HG03457 (cell line): ENCODE measurements around the gene PCK1.

Experiments
- ATAC-seq: cut with Tn5 transposase; IDR thresholded peaks from one replicate; pipeline ENCODE4 v1.9.1; 2021; ENCODE audit warnings: moderate number of reproducible peaks; ENCODE audit not compliant: unreplicated experiment

The PCK1 gene

DNA sequence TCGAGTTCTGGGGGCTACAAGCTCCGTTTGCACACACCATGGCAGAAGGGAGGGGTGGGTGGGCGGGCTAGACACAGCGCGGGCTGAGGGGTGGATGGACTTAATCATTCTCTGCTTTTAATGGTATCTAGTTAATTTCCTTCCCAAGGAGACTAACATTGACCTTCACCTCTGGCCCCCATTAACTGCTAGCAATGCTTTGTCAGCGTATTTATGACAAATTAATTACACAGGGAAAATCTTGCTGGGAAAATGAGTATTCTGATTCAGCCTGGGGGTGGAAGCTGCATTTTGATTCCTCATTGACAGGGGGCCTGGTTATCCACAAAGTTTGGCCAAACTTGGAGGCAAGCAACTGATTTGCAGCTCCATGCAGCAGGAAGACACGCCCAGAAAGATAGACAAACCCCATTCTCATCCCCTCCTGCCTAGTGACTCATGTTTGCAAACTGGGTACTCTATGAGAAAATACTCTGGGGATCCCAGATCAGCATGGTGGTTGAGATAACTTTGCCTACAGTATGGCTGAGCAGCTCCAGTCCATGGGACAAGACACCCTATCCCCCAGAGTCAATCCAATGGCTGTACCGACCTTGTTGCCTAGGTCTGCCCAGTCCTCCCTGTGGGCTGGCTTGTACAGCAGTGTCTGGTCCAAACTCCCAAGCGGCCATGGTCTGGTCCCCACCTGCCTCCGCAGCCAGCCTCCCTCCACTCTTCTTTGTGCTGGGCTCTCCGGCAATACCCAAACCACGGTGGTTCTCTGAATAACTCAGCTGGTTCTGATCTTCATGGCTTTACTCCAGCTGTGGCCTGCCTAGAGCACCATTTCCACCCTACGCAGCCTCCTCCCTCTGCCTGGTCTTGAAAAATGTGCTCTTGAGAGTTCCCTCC, 39.7 kb downstream of the PCK1 start:
- ATAC-seq, result no peak

DNA sequence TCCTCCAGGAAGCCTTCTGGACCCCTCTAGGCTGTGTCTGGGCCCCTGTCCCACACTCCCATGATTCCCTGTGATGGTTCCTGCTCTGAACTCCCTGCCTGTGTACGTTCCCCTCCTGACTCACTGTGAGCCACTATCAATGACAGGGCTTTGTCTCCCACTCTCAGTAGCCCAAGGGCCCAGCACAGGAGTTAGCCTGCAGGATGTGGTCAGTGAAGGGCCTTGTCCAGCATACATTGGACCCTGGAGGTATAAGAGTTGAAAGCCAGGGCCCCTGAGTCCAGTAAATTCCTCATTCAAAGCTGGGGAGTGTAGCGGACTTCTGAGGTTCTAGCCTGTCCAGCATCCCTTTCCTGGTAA, 40.3 kb downstream of the PCK1 start:
- ATAC-seq, result no peak

DNA sequence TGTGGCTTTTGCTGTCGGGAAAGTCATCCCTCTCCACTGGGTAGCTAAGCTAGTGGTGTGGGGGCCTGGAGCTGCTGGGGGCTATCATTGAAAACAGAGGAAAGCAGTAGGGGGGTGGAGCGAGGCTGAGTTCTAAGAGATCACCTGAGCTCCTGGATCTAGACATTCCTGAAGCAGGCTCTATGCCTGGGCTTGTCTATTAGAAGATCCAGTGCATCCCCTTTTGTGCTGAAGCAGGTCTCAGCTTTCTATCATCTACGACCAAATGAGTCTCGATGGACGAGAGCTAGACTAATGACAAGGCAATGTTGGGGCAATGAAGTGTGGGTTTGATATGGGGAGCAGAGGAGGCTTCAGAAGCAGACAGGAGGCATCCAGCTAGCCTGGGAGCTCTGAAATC, 40.8 kb downstream of the PCK1 start:
- no peak for ATAC-seq

DNA sequence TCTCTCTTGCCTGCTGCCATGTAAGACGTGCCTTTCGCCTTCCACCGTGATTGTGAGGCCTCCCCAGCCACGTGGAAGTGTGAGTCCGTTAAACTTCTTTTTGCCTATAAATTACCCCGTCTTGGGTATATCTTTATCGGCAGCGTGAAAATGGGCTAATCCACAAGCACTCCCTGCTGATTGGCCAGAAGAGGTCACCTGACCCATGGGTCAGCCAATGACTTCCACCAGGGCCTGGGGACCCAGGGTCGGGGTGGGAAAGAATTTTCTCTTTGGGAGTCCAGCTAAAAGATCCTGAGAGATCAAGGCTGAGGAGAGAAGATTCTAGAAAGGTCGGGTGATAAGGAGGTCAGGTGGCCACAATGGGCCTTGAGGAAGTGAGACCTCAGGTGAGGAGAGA, 42.2 kb downstream of the PCK1 start:
- no peak for ATAC-seq

DNA sequence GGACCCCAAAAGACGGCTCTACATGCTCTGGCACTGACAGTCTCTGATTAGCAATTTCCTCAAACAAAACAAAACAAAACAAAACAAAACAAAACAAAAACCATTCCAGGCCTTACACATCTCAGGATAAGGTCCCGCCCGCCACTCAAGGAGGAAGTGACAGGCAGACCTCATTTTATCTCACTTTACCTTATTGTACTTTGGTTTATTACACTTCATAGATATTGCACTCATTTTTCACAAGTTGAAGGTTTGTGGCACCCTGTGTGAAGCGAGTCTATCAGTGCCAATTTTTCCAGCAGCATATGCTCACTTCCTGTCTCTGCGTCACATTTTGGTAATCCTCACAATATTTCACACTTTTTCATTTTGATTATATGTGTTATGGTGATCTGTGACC, 44.1 kb downstream of the PCK1 start:
- ATAC-seq, result no peak

GRCh38 chr20:57605878-57606277, 45.0 kb downstream of the PCK1 start:
- no peak for ATAC-seq

- ATAC-seq, result no peak
These were observed 47.6 kb downstream of the PCK1 start for GRCh38 chr20:57608516-57608915.

DNA sequence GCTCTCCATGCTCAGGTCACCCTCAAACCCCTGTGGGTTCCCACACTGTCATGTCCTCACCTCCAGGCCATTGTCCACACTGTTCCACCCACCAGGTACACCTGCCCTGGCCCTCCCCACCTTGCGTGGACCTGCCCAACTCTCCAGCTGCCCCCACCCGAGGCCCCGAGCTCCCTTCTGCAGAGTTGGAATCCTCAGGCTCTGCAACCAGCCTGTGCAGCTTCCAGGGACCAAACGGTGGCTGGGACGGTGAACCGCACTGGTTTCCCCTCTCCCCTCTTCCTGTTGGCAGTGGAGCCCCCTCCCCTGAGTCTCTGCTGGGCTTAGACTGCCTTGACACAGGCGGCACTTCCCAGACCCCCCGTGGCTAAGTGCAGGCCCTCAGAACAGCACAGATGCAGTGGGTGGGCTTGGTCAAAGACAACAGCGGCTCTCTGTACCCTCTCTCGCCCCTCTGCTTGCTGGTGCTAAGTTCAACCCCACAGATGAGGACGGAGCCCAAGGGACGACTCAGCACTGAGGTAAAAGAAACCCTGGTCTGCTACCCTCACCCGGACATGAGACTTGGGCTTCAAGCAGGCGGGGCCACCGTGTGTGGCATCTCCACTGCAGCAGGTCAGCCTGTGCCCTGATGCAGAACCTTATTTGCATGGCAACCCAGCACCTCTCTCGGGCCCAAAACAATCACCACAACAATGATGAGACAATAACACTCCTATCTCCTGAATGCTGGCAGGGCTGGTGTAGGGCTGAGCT, 48.4 kb downstream of the PCK1 start:
- no peak for ATAC-seq

- no peak for ATAC-seq
These were observed 48.9 kb downstream of the PCK1 start for GRCh38 chr20:57609842-57610167.

GRCh38 chr20:57610261-57610952, 49.5 kb downstream of the PCK1 start:
- ATAC-seq, result no peak

- ATAC-seq, result no peak
These were observed 50.8 kb downstream of the PCK1 start for GRCh38 chr20:57611586-57612311.

- ATAC-seq, result no peak
These were observed 51.5 kb downstream of the PCK1 start for GRCh38 chr20:57612436-57612835.

DNA sequence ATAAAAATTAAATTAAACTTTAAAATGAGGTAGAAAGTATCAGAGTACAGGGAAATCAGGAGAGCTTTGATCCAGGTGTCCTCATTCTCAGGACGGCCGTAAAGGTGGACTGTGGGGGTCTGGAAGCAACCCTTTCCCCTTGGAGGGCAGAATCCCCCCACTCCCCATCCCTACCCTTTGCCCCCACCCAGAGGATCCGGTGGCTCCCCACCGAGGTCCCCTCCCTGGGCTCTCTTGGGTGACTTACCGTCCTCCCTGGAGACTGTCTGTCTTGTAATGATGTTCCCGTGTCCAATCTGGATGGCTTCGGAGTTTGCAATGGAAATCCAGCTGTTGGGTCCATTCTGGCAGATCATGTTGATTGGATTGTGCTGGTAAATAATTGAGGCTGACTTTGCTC, 52.0 kb downstream of the PCK1 start:
- no peak for ATAC-seq

- no peak for ATAC-seq
These were observed 52.6 kb downstream of the PCK1 start for GRCh38 chr20:57613481-57613921.

DNA sequence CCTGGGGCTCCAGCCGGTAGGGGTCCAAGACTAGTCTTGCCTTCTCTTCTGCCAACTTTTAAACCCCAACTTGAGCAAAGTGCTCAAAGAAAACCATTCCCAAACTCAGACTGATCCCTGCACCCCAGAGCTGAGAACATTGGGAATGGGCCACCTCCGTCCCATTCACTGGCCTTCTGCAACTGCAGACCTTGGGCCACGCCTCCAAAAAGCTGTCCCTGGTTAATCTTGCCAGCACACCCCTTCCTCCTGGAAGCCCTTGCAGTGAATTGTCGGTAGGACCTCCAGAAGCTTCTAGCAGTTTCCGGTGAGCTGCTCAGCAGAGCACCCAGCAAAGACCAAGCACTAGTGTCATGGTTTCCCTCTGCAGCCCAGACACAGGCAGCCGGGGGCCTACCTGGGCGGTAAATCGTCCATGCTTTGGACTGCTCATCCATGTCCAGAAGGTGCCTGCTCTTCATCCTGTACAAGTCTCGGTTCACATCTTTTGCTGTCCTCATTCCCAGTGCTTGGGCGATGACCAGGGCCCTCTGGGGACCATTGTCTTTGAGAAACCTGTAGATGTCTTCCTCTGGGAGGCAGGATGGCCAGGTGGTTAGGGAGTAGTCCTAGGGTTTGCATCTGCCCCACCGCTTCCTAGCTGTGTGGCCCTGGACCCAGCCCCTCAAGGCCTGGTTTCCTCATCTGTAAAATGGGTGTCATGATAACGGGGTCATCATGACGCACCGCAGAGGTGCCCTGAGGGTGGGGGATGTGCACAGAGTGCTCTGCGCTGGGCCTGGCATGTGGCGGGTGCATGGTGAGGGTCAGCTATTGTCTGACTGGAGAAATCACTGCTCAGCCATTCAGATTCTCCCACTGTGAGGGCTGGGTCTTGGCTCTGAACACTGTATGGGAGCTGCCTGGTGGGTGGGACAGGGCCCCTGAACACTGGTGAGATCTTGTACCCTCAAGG, 53.9 kb downstream of the PCK1 start:
- no peak for ATAC-seq

GRCh38 chr20:57615445-57615811, 54.5 kb downstream of the PCK1 start:
- ATAC-seq, result no peak

DNA sequence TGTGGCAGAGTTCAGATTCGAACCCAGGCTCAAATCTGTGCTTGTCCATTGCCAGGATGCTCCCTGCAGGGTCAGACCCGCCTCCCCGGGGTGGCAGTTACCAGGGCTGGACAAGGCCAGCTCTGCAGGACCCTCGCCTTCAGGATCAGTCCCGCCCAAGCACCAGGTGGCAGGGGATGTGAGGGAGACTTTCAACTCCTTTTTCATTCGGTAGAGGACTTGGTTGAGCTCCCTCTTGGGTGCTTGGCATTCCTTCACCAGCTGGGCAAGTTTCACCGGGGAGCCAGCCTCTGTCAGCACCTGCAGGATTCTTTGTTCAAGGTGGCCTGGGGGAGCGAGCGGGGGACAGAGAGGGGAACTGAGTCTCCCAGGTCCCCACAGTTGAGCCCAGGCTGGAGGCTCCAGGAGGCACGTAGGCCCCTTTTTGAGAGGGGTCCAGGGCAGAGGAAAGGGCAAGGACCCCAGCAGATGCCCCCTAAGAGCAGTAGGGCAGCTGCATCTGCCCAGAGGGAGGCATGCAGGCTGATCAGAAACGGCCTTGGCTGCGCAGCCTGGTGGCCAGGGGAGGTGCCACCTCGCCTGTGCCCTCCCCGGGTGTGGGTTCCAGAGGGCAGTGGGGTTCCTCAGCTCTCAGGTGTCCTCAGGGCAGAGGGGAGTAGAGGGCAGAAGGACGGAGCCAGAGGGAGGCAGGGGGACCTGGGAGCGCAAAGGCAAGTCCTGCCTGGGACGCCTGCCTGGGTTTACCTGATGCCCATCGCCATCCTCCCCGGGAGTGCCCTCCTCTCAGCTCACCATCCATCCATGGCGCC, 55.4 kb downstream of the PCK1 start:
- no peak for ATAC-seq

DNA sequence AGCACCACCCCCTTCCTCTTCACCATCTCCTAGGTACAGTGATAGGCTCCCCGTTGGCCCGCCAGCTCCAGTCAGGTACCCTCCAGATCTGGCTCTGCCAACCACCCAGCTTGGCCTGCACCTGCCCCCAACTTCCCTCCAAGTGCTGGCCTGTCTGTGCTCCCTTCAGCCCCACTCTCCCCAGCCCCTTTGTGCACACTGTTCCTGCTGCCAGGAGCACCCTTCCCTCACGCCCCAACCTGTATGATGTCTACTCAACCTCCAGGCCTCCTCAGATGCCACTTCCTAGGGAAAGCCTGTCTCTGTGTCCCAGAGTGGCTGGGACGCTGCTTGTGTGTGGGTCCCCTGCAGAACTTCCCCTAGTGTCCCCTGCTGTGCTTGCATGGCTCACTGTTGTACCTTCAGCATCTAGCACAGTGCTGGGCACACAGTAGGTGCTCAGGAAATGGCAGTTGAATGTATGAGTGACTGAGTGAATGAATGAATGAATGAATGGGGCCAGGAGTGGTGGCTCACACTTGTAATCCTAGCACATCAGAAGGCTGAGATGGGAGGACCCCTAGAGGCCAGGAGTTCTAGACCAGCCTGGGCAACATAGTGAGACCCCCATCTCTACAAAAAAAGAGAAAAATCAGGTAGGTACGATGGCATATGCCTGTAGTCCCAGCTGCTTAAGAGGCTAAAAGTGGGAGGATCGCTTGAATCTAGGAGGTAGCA, 56.3 kb downstream of the PCK1 start:
- no peak for ATAC-seq
